Fibroblast of the conjunctiva (primary cell): ENCODE data around the gene MEIOB.

Experiments used
- DNase-seq: peaks from one replicate; pipeline ENCODE4 v3.0.0-alpha.2; 2010; ENCODE audit warnings: low read depth

Gene MEIOB

GRCh38 chr16:1828645-1829410 lies 43.1 kb downstream of the MEIOB start:
- no peak for DNase-seq

- DNase-seq = peak; percentile 87
These were observed 45.0 kb downstream of the MEIOB start, which contains the start of the genes FAHD1 and HAGH for GRCh38 chr16:1826691-1827573. Gene FAHD1, plus strand, starts transcription at chr16:1827206. Its CDS starts 33 bp downstream, at chr16:1827239. Gene HAGH, minus strand, starts transcription at chr16:1826825. Its CDS starts 38 bp downstream, at chr16:1826787.

GRCh38 chr16:1825864-1826690 lies 45.9 kb downstream of the MEIOB start:
- DNase-seq = no peak

GRCh38 chr16:1825381-1825863 lies 46.5 kb downstream of the MEIOB start:
- no peak for DNase-seq

GRCh38 chr16:1823821-1824220 lies 48.1 kb downstream of the MEIOB start:
- peak; percentile 16 for DNase-seq

GRCh38 chr16:1822801-1823200 lies 49.2 kb downstream of the MEIOB start:
- no peak for DNase-seq

GRCh38 chr16:1821861-1822611 lies 49.9 kb downstream of the MEIOB start:
- no peak for DNase-seq

- DNase-seq = no peak
These were observed 51.0 kb downstream of the MEIOB start for GRCh38 chr16:1820946-1821290.

GRCh38 chr16:1820096-1820945 lies 51.6 kb downstream of the MEIOB start:
- no peak for DNase-seq

GRCh38 chr16:1819611-1820010 lies 52.4 kb downstream of the MEIOB start:
- no peak for DNase-seq

- no peak for DNase-seq
These were observed 53.0 kb downstream of the MEIOB start for GRCh38 chr16:1818873-1819525.

GRCh38 chr16:1818204-1818872 lies 53.6 kb downstream of the MEIOB start:
- DNase-seq = no peak

GRCh38 chr16:1817716-1818115 lies 54.2 kb downstream of the MEIOB start:
- no peak for DNase-seq

- DNase-seq = no peak
These were observed 54.7 kb downstream of the MEIOB start for GRCh38 chr16:1817276-1817589.

- no peak for DNase-seq
These were observed 55.3 kb downstream of the MEIOB start for GRCh38 chr16:1816396-1817275.

GRCh38 chr16:1815461-1815860 lies 56.5 kb downstream of the MEIOB start:
- DNase-seq = no peak

- DNase-seq = peak; percentile 43
These were observed 59.2 kb downstream of the MEIOB start for GRCh38 chr16:1812732-1813163.

GRCh38 chr16:1810536-1810935 lies 61.4 kb downstream of the MEIOB start:
- DNase-seq = no peak
